Measurements from ENCODE around the gene DNAH12. TPM values are rescaled to one million over a fixed set of nuclear protein-coding genes. Genes with fewer than 3 reads are reported as not detected.
"Not testable (repeated sequence)": the region's sequence is repeated elsewhere in the genome, so short reads cannot be mapped to it uniquely, and the experiment has no call there.

DNAH12 gene
- total and polyA plus RNA-seq, 2 donors (not counting 3 experiments of a cell fraction or from before 2014, with no cell fraction given): 0.06 to 0.20 TPM

GRCh38 chr3:57370341-57370740, 173.8 kb downstream of the DNAH12 start:
- Histone ChIP-seq H3K4me3 (replicated peaks in 1 of 3; ENCODE audit: insufficient read depth in 1 of 3, low read depth in 1 of 3, low read length in 3 of 3) (no peak overlapping the region), H3K27me3 (ENCODE audit: control insufficient read depth in 2 of 2, insufficient read depth in 2 of 2, low read length in 2 of 2) (no peaks in the 10 kb centered on the region), H3K79me2 (ENCODE audit: control insufficient read depth, insufficient read depth, low read length) (no peaks in the 10 kb centered on the region), H3K4me1 (ENCODE audit: control insufficient read depth, extremely low read depth, insufficient read depth, low read length) (no peaks in the 10 kb centered on the region), H3K36me3 (ENCODE audit: control insufficient read depth in 2 of 2, extremely low read depth in 1 of 2, insufficient read depth in 2 of 2, low read length in 2 of 2) (no peaks in the 10 kb centered on the region), H3K9me1 (replicated peaks; ENCODE audit: control insufficient read depth, extremely low read depth, insufficient read depth, low read length) (no peaks in the 10 kb centered on the region), H3K9ac (replicated peaks; ENCODE audit: extremely low read depth, insufficient read depth, low read length) (no peak overlapping the region), H2AFZ (ENCODE audit: low read depth, low read length) (no peak overlapping the region), H4K20me1 (replicated peaks; ENCODE audit: control insufficient read depth, extremely low read depth, insufficient read depth, low read length) (no peaks in the 10 kb centered on the region), H3K9me3 (replicated peaks; ENCODE audit: control insufficient read depth, insufficient read depth, low read length) (no peaks in the 10 kb centered on the region), H3K27ac (ENCODE audit: insufficient read depth, low read depth, low read length) (no peak overlapping the region), H3K4me2 (ENCODE audit: insufficient read depth, low read length) (no peak overlapping the region)
- dilution Hi-C loops (cut with MboI; ENCODE audit: extremely low pct_ligation_motif_present, low sequenced_read_pairs): no loop called here
- ChIA-PET CTCF (interaction anchor here (0.8 to 1.3 kb wide), 2 partner anchors 11 to 27 kb away, joined by 3 read pairs; no protein-coding TSS in a partner anchor), POLR2A (no interaction called here)
- intact Hi-C loops (cut with micrococcal nuclease): no loop called here
- FAIRE-seq (no peak), DNase-seq (ENCODE audit: low read depth, low spot score) (no peak)
- TF ChIP-seq POLR2AphosphoS5 (IDR thresholded peaks at IDR 0.05; ENCODE audit: insufficient read depth, low read depth, low read length) (no peak), MYC (IDR thresholded peaks at IDR 0.05; ENCODE audit: low read depth, low read length) (no peak), POLR2A (IDR thresholded peaks at IDR 0.05; ENCODE audit: low read depth, low read length) (no peak), EZH2 (IDR thresholded peaks at IDR 0.05; ENCODE audit: borderline replicate concordance, low read depth, low read length, severe bottlenecking) (no peak), GATA2 (IDR thresholded peaks at IDR 0.05; ENCODE audit: insufficient read depth, insufficient read length, low read depth, low read length) (no peak), JUN (IDR thresholded peaks at IDR 0.05; ENCODE audit: borderline replicate concordance, insufficient read depth, insufficient read length, low read depth) (no peak)
- BruUV-seq (replicated peaks): no TSS peak

- H3K27me3 ChIP-seq (ENCODE audit: control insufficient read depth in 2 of 2, insufficient read depth in 2 of 2, low read length in 2 of 2); H3K79me2 ChIP-seq (ENCODE audit: control insufficient read depth, insufficient read depth, low read length); intact Hi-C loops (cut with micrococcal nuclease); dilution Hi-C loops (cut with MboI; ENCODE audit: extremely low pct_ligation_motif_present, low sequenced_read_pairs); H3K9me1 ChIP-seq (replicated peaks; ENCODE audit: control insufficient read depth, extremely low read depth, insufficient read depth, low read length); H4K20me1 ChIP-seq (replicated peaks; ENCODE audit: control insufficient read depth, extremely low read depth, insufficient read depth, low read length); FAIRE-seq; DNase-seq (ENCODE audit: low read depth, low spot score); H3K4me1 ChIP-seq (ENCODE audit: control insufficient read depth, extremely low read depth, insufficient read depth, low read length); H3K4me3 ChIP-seq (replicated peaks in 1 of 3; ENCODE audit: insufficient read depth in 1 of 3, low read depth in 1 of 3, low read length in 3 of 3); H3K27ac ChIP-seq (ENCODE audit: insufficient read depth, low read depth, low read length); BruUV-seq (replicated peaks); H2AFZ ChIP-seq (ENCODE audit: low read depth, low read length); H3K9ac ChIP-seq (replicated peaks; ENCODE audit: extremely low read depth, insufficient read depth, low read length); POLR2A ChIA-PET; H3K9me3 ChIP-seq (replicated peaks; ENCODE audit: control insufficient read depth, insufficient read depth, low read length); H3K36me3 ChIP-seq (ENCODE audit: control insufficient read depth in 2 of 2, extremely low read depth in 1 of 2, insufficient read depth in 2 of 2, low read length in 2 of 2); H3K4me2 ChIP-seq (ENCODE audit: insufficient read depth, low read length): not testable (repeated sequence)
- CTCF ChIA-PET: interaction anchor here (1.8 kb wide), 1 partner anchor 32 kb away, joined by 5 read pairs; no protein-coding TSS in a partner anchor
These were observed 179.1 kb downstream of the DNAH12 start for GRCh38 chr3:57365089-57365488.

GRCh38 chr3:57356275-57356674, 187.9 kb downstream of the DNAH12 start:
- FAIRE-seq; intact Hi-C loops (cut with micrococcal nuclease); dilution Hi-C loops (cut with MboI; ENCODE audit: extremely low pct_ligation_motif_present, low sequenced_read_pairs): not testable (repeated sequence)

More at GRCh38 chr3:57356275-57356674, 187.9 kb downstream of the DNAH12 start:
- BruUV-seq (replicated peaks); H3K9me1 ChIP-seq (replicated peaks; ENCODE audit: control insufficient read depth, extremely low read depth, insufficient read depth, low read length); H3K4me2 ChIP-seq (ENCODE audit: insufficient read depth, low read length); H3K36me3 ChIP-seq (ENCODE audit: control insufficient read depth in 2 of 2, extremely low read depth in 1 of 2, insufficient read depth in 2 of 2, low read length in 2 of 2); H3K4me3 ChIP-seq (replicated peaks in 1 of 3; ENCODE audit: insufficient read depth in 1 of 3, low read depth in 1 of 3, low read length in 3 of 3); H3K9ac ChIP-seq (replicated peaks; ENCODE audit: extremely low read depth, insufficient read depth, low read length); DNase-seq (ENCODE audit: low read depth, low spot score); H3K79me2 ChIP-seq (ENCODE audit: control insufficient read depth, insufficient read depth, low read length); H2AFZ ChIP-seq (ENCODE audit: low read depth, low read length); H3K27me3 ChIP-seq (ENCODE audit: control insufficient read depth in 2 of 2, insufficient read depth in 2 of 2, low read length in 2 of 2); H3K27ac ChIP-seq (ENCODE audit: insufficient read depth, low read depth, low read length); H3K4me1 ChIP-seq (ENCODE audit: control insufficient read depth, extremely low read depth, insufficient read depth, low read length); H3K9me3 ChIP-seq (replicated peaks; ENCODE audit: control insufficient read depth, insufficient read depth, low read length); CTCF ChIA-PET; H4K20me1 ChIP-seq (replicated peaks; ENCODE audit: control insufficient read depth, extremely low read depth, insufficient read depth, low read length): not testable (repeated sequence)
- POLR2A ChIA-PET: interaction anchor here (0.6 kb wide), 1 partner anchor 353 kb away, joined by 5 read pairs; no protein-coding TSS in a partner anchor
